GM12872 (cell line): Measurements from ENCODE around the gene KLHL6.

Experiments
- TF ChIP-seq, protein P1 (sequence below): IDR thresholded peaks from 3 replicates; pipeline ENCODE4 v1.5.1; 2011; ENCODE audit warnings: low read depth, mild to moderate bottlenecking, low read length, moderate library complexity; ENCODE audit not compliant: insufficient read depth

Gene KLHL6

DNA sequence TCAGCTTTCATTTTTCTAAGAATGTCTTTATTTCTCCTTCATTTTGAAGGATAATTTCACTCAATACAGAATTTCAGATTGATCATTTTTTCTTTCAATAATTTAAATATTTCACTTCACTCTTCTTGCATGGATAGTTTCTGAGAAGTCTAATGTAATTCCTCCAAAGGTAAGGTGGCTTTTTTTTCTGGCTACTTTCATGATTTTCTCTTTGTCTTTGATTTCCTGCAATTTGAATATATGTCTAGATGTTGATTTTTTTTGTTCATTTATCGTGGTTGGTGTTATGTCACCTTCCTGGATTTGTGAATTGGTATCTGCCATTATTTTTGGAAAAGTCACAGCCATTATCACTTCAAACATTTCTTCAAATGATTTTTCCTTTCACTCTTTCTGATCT is 112.5 kb downstream of the KLHL6 start:
- TF ChIP-seq, protein P1, sequence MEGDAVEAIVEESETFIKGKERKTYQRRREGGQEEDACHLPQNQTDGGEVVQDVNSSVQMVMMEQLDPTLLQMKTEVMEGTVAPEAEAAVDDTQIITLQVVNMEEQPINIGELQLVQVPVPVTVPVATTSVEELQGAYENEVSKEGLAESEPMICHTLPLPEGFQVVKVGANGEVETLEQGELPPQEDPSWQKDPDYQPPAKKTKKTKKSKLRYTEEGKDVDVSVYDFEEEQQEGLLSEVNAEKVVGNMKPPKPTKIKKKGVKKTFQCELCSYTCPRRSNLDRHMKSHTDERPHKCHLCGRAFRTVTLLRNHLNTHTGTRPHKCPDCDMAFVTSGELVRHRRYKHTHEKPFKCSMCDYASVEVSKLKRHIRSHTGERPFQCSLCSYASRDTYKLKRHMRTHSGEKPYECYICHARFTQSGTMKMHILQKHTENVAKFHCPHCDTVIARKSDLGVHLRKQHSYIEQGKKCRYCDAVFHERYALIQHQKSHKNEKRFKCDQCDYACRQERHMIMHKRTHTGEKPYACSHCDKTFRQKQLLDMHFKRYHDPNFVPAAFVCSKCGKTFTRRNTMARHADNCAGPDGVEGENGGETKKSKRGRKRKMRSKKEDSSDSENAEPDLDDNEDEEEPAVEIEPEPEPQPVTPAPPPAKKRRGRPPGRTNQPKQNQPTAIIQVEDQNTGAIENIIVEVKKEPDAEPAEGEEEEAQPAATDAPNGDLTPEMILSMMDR: no peak

DNA sequence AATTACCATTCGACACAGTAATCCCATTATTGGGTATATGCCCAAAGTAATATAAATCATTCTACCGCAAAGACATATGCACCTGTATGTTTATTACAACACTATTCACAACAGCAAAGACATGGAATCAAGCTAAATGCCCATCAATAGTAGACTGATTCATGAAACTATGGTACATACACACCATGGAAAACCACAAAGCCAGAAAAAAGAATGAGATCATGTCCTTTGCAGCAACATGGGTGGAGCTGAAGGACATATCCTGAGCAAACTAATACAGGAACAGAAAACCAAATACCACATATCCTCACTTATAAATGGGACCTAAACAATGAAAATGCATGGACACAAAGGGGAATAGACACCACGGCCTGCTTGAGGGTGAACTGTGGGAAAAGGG is 116.0 kb downstream of the KLHL6 start:
- TF ChIP-seq, protein P1: no peak

DNA sequence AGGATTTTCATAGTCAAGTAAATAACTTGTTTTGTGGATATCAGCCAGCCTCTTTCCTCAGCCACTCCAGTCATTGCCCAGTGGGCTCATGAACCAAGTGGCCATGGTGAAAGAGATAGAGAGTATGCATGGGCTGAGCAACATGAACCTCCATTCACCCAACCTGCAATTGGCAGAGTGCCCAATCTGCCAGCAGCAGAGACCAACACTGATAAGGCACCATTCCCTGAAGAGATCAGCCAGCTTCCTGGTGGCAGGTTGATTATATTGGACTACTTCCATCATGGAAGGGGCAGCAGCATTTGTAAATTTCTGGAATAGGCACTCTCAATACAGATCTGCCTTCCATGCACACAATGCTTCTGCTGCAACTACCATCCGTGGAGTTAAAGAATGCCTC is 116.8 kb downstream of the KLHL6 start:
- TF ChIP-seq, protein P1: no peak

DNA sequence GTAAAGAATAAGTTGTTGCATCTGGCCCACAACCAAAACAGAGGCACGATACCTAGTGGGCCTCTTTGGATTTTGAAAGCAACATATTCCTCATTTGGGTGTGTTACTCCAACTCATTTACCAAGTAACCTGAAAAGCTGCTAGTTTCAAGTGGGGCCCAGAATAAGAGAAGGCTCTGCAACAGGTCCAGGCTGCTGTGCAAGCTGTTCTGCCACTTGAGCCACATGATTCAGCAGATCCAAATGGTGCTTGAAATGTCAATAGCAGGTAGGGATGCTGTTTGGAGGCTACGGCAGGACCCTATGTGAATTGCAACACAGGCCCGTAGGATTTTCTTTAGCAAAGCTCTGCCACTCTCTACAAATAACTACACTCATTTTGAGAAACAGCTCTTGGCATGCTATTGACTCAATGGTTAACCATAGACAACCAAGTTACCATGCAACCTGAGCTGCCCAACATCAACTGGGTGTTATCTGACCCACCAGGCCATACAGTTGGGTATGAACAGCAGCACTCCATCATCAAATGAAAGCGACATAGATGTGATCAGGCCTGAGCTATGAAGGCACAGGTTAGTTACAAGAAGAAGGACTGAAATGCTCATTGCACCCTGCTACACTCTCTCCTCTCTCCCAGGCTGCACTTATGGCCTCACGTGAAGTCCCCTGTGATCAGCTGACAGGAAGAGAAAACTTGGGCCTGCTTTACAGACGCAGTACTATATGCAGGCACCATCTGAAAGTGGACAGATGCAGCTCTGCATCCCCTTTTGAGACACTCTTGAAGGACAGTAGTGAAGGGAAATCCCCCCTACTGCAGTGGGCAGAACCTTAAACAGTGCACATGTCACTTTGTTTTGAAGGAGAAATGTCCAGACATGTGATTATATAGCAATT is 117.6 kb downstream of the KLHL6 start:
- TF ChIP-seq, protein P1: no peak
